ENCODE results near the gene P2RY2. TPM values are rescaled to one million over a fixed set of nuclear protein-coding genes. Genes with fewer than 3 reads are reported as not detected.

Gene P2RY2
- total and polyA plus RNA-seq, 5 donors from 2014 or later = not detected

GRCh38 chr11:73189723-73190556 lies 28.1 kb upstream of the P2RY2 start:
- Histone ChIP-seq H3K4me3 (ENCODE audit: low read depth, low read length) (no peak overlapping the region), H3K36me3 (ENCODE audit: control insufficient read depth, insufficient read depth, low read length) (no peaks in the 10 kb centered on the region), H3K27ac (ENCODE audit: insufficient read depth, low read length, poor library complexity, severe bottlenecking) (no peak overlapping the region), H3K27me3 (ENCODE audit: control insufficient read depth, insufficient read depth, low read length) (peaks cover under 1% of the 10 kb centered on the region), H3K4me1 (ENCODE audit: control insufficient read depth, insufficient read depth, low read length, poor library complexity, severe bottlenecking) (no peaks in the 10 kb centered on the region), H3K9me3 (ENCODE audit: control insufficient read depth in 2 of 2, low read length in 2 of 2) (no peaks in the 10 kb centered on the region)
- ATAC-seq (ENCODE audit: low read depth in 2 of 2) = no peak
- Mint-ChIP-seq H3K27me3 (peaks cover 13% of the 10 kb centered on the region), H3K4me3 (no peak overlapping the region), H3K9me3 (no peaks in the 10 kb centered on the region), H3K4me1 (peaks cover 0 to 4% (median under 1%) of the 10 kb centered on the region in 4 donors), H3K36me3 (no peaks in the 10 kb centered on the region), H3K27ac (peak overlapping the region in 1 of 3 donors; percentile 87)
- no peak for DNase-seq

DNA sequence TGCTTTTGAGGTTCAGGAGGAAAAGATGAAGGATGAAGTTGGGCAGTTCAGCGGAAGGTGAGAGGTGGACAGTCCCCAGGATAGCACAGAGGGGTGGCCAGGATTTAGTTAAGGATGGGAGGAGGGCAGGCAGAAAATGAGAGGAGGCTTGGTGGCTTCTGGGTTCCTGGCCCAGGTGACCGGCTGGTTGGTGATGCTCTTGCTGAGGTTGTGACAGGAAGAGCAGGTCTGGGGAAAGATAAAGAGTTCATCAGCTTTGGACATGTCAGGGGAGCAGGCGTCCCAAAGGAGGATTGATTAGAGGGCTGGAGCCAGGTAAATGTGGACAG lies 27.6 kb upstream of the P2RY2 start:
- Mint-ChIP-seq H3K4me1 (no peaks in the 10 kb centered on the region), H3K9me3 (no peaks in the 10 kb centered on the region), H3K4me3 (no peak overlapping the region), H3K36me3 (no peaks in the 10 kb centered on the region), H3K27me3 (peaks cover 13% of the 10 kb centered on the region), H3K27ac (peak overlapping the region in 1 of 3 donors; percentile 87)
- no peaks in the 10 kb centered on the region for H3K27me3 ChIP-seq (ENCODE audit: control insufficient read depth, insufficient read depth, low read length)
- no peaks in the 10 kb centered on the region for H3K9me3 ChIP-seq (ENCODE audit: control insufficient read depth in 2 of 2, low read length in 2 of 2)
- H3K36me3 ChIP-seq (ENCODE audit: control insufficient read depth, insufficient read depth, low read length) = no peaks in the 10 kb centered on the region
- no peak for DNase-seq
- H3K4me1 ChIP-seq (ENCODE audit: control insufficient read depth, insufficient read depth, low read length, poor library complexity, severe bottlenecking) = no peaks in the 10 kb centered on the region
- no peak for ATAC-seq (ENCODE audit: low read depth in 2 of 2)
- H3K27ac ChIP-seq (ENCODE audit: insufficient read depth, low read length, poor library complexity, severe bottlenecking) = no peak overlapping the region
- no peak overlapping the region for H3K4me3 ChIP-seq (ENCODE audit: low read depth, low read length)

- DNase-seq = no peak
- Histone ChIP-seq H3K27me3 (ENCODE audit: control insufficient read depth, insufficient read depth, low read length) (no peaks in the 10 kb centered on the region), H3K36me3 (ENCODE audit: control insufficient read depth, insufficient read depth, low read length) (no peaks in the 10 kb centered on the region), H3K4me1 (ENCODE audit: control insufficient read depth, insufficient read depth, low read length, poor library complexity, severe bottlenecking) (no peaks in the 10 kb centered on the region), H3K27ac (ENCODE audit: insufficient read depth, low read length, poor library complexity, severe bottlenecking) (no peak overlapping the region), H3K9me3 (ENCODE audit: control insufficient read depth in 2 of 2, low read length in 2 of 2) (no peaks in the 10 kb centered on the region), H3K4me3 (ENCODE audit: low read depth, low read length) (no peak overlapping the region)
- Mint-ChIP-seq H3K4me1 (no peaks in the 10 kb centered on the region), H3K27ac (peak overlapping the region in 1 of 3 donors; percentile 20), H3K9me3 (no peaks in the 10 kb centered on the region), H3K27me3 (peaks cover 17% of the 10 kb centered on the region), H3K4me3 (no peak overlapping the region), H3K36me3 (no peaks in the 10 kb centered on the region)
- ATAC-seq (ENCODE audit: low read depth in 2 of 2) = no peak
Observed at GRCh38 chr11:73191151-73191550, 26.9 kb upstream of the P2RY2 start.

GRCh38 chr11:73192272-73192671 lies 25.8 kb upstream of the P2RY2 start:
- Mint-ChIP-seq H3K27me3 (peaks cover 11% of the 10 kb centered on the region), H3K27ac (no peak overlapping the region), H3K9me3 (no peaks in the 10 kb centered on the region), H3K4me1 (no peaks in the 10 kb centered on the region), H3K4me3 (no peak overlapping the region), H3K36me3 (no peaks in the 10 kb centered on the region)
- Histone ChIP-seq H3K4me1 (ENCODE audit: control insufficient read depth, insufficient read depth, low read length, poor library complexity, severe bottlenecking) (no peaks in the 10 kb centered on the region), H3K9me3 (ENCODE audit: control insufficient read depth in 2 of 2, low read length in 2 of 2) (no peaks in the 10 kb centered on the region), H3K27me3 (ENCODE audit: control insufficient read depth, insufficient read depth, low read length) (no peaks in the 10 kb centered on the region), H3K36me3 (ENCODE audit: control insufficient read depth, insufficient read depth, low read length) (no peaks in the 10 kb centered on the region), H3K4me3 (ENCODE audit: low read depth, low read length) (no peak overlapping the region), H3K27ac (ENCODE audit: insufficient read depth, low read length, poor library complexity, severe bottlenecking) (no peak overlapping the region)
- ATAC-seq (ENCODE audit: low read depth in 2 of 2) (no peak), DNase-seq (no peak)

DNA sequence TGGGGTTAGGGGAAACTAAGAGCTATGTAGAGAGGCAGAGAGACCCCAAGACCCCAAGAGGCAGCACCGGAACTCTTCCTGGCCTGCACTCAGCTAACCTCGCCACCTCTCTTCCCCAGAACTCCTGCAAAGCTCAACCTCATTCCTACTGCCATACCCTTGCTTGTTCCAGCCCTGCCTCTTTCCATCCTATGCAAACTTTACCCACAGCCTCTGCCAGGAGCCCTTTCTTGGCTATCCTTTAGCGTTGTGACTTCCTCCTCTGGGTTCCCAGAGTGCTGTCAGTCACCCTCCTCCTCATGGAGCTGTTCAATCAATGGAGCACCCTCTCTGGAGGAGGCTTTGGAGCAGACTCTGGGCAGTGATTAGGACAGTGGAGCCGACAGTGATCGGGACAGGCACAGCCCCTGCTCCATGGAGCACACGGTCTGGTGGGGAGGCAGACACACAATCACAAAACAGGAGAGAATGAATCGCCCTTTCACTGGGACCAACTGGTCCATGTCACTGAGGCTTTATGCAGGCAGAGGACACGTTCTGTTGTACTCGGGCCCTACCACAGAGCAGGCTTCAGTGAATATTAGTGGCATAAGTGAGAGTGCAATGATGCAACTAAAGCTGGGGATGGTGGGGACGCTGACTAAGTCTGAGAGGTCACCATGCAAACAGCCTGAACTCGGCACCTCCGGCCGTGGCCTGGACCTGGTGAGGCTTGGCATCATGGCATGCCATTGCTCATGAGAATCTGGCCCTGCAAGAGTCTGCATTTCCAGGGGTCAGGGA lies 24.6 kb upstream of the P2RY2 start:
- Mint-ChIP-seq H3K4me1 (no peaks in the 10 kb centered on the region), H3K27me3 (peaks cover 12% of the 10 kb centered on the region), H3K36me3 (no peaks in the 10 kb centered on the region), H3K27ac (no peak overlapping the region), H3K9me3 (no peaks in the 10 kb centered on the region), H3K4me3 (no peak overlapping the region)
- Histone ChIP-seq H3K36me3 (ENCODE audit: control insufficient read depth, insufficient read depth, low read length) (no peaks in the 10 kb centered on the region), H3K4me3 (ENCODE audit: low read depth, low read length) (no peak overlapping the region), H3K27me3 (ENCODE audit: control insufficient read depth, insufficient read depth, low read length) (no peaks in the 10 kb centered on the region), H3K4me1 (ENCODE audit: control insufficient read depth, insufficient read depth, low read length, poor library complexity, severe bottlenecking) (no peaks in the 10 kb centered on the region), H3K9me3 (ENCODE audit: control insufficient read depth in 2 of 2, low read length in 2 of 2) (no peaks in the 10 kb centered on the region), H3K27ac (ENCODE audit: insufficient read depth, low read length, poor library complexity, severe bottlenecking) (no peak overlapping the region)
- DNase-seq (no peak), ATAC-seq (ENCODE audit: low read depth in 2 of 2) (no peak)

- peaks cover 0 to 2% (median 0%) of the 10 kb centered on the region in 4 donors for H3K4me1 Mint-ChIP-seq
- no peak for ATAC-seq (ENCODE audit: low read depth in 2 of 2)
- no peak overlapping the region for H3K27ac Mint-ChIP-seq
- H3K9me3 ChIP-seq (ENCODE audit: control insufficient read depth in 2 of 2, low read length in 2 of 2) = no peaks in the 10 kb centered on the region
- DNase-seq = no peak
- H3K4me1 ChIP-seq (ENCODE audit: control insufficient read depth, insufficient read depth, low read length, poor library complexity, severe bottlenecking) = no peaks in the 10 kb centered on the region
- H3K27ac ChIP-seq (ENCODE audit: insufficient read depth, low read length, poor library complexity, severe bottlenecking) = no peak overlapping the region
- H3K27me3 Mint-ChIP-seq = peaks cover 15% of the 10 kb centered on the region
- no peaks in the 10 kb centered on the region for H3K27me3 ChIP-seq (ENCODE audit: control insufficient read depth, insufficient read depth, low read length)
- H3K4me3 Mint-ChIP-seq = no peak overlapping the region
- no peaks in the 10 kb centered on the region for H3K36me3 Mint-ChIP-seq
- H3K9me3 Mint-ChIP-seq = no peaks in the 10 kb centered on the region
- no peak overlapping the region for H3K4me3 ChIP-seq (ENCODE audit: low read depth, low read length)
- no peaks in the 10 kb centered on the region for H3K36me3 ChIP-seq (ENCODE audit: control insufficient read depth, insufficient read depth, low read length)
Observed at GRCh38 chr11:73194034-73194507, 24.0 kb upstream of the P2RY2 start.

- H3K36me3 Mint-ChIP-seq = no peaks in the 10 kb centered on the region
- no peak overlapping the region for H3K4me3 ChIP-seq (ENCODE audit: low read depth, low read length)
- DNase-seq = no peak
- ATAC-seq (ENCODE audit: low read depth in 2 of 2) = no peak
- H3K27ac ChIP-seq (ENCODE audit: insufficient read depth, low read length, poor library complexity, severe bottlenecking) = no peak overlapping the region
- peaks cover 17% of the 10 kb centered on the region for H3K27me3 Mint-ChIP-seq
- H3K4me1 ChIP-seq (ENCODE audit: control insufficient read depth, insufficient read depth, low read length, poor library complexity, severe bottlenecking) = no peaks in the 10 kb centered on the region
- peaks cover 0 to 2% (median 0%) of the 10 kb centered on the region in 4 donors for H3K4me1 Mint-ChIP-seq
- H3K4me3 Mint-ChIP-seq = no peak overlapping the region
- no peaks in the 10 kb centered on the region for H3K36me3 ChIP-seq (ENCODE audit: control insufficient read depth, insufficient read depth, low read length)
- no peaks in the 10 kb centered on the region for H3K9me3 ChIP-seq (ENCODE audit: control insufficient read depth in 2 of 2, low read length in 2 of 2)
- H3K27me3 ChIP-seq (ENCODE audit: control insufficient read depth, insufficient read depth, low read length) = no peaks in the 10 kb centered on the region
- H3K9me3 Mint-ChIP-seq = no peaks in the 10 kb centered on the region
- H3K27ac Mint-ChIP-seq = no peak overlapping the region
Observed at GRCh38 chr11:73194593-73194992, 23.5 kb upstream of the P2RY2 start.

All from CD4-positive, CD25-positive, alpha-beta regulatory T cell (primary cell).